ENCODE measurements around the gene ERAL1. TPM values are rescaled to one million over a fixed set of nuclear protein-coding genes. Genes with fewer than 3 reads are reported as not detected.
"Not testable (repeated sequence)": the region's sequence is repeated elsewhere in the genome, so short reads cannot be mapped to it uniquely, and the experiment has no call there.

Gene ERAL1
- total RNA-seq, 2 donors from 2014 or later: 55.9 to 105 TPM

DNA sequence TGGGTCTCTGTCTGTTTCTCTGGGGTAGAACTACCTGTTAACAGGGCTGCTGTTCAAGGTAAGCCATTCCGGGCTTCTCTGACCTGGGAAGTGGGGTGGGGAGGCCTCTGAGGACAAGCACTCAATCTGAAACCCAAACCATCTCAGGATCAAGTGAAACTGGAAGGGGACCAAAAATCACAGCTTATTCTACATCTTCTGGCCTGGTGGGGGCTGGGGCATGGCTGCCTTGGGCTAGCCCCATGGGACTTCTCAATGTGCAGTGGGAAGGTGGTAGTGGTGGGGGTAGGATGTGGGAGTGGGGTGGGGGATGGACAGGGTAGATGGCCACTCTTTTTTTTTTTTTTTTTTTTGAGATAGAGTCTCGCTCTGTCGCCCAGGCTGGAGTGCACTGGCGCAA, 37.2 kb downstream of the ERAL1 start:
- ATAC-seq: no peak
- Mint-ChIP-seq H3K27ac (peak overlapping the region; percentile 87 to 100), H3K36me3 (peaks cover 6% of the 10 kb centered on the region), H3K4me1 (ENCODE audit: low read depth in 2 of 2) (peaks cover 40 to 51% of the 10 kb centered on the region in 2 donors), H3K27me3 (no peaks in the 10 kb centered on the region), H3K4me3 (peak overlapping the region; percentile 70), H3K9me3 (no peaks in the 10 kb centered on the region)
- DNase-seq (ENCODE audit: low spot score): no peak

DNA sequence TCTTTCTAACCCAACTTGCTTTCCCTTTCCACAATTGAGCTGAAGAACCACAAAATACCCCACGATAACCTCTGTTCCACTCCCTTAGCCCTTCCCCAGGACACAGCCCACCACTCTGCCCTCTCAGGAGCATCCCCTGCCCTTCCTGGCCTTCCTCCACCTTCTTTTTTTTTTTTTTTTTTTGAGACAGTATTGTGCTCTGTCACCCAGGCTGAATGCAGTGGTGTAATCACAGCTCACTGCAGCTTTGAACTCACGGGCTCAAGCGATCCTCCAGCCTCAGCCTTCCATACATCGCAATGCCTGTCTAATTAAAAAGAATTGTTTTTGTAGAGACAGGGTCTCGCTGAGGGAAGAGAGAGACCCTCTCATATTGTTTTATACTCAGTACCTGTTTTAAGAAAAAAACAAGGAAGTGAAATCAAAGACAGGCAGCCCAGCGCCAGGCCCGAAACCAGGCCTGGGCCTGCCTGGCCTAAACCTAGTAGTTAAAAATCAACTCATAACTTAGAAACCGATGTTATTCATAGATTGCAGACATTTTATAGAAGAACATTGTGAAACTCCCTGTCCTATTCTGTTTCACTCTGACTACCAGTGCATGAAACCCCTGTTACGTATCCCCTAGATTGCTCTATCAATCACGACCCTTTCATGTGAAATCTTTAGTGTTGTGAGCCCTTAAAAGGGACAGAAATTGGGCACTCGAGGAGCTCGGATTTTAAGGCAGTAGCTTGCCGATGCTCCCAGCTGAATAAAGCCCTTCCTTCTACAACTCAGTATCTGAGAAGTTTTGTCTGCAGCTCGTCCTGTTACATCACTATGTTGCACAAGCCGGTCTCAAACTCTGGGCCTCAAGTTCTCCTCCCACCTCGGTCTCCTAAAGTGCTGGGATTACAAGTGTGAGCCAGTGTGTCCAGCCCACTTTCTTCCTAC, 38.7 kb downstream of the ERAL1 start:
- ATAC-seq: peak; percentile 29 to 32
- Mint-ChIP-seq H3K27ac (peak overlapping the region; percentile 100), H3K4me3 (peak overlapping the region; percentile 88), H3K4me1 (ENCODE audit: low read depth in 2 of 2) (peaks cover 47 to 51% of the 10 kb centered on the region in 2 donors)
- not testable (repeated sequence) for H3K9me3 Mint-ChIP-seq, H3K27me3 Mint-ChIP-seq, H3K36me3 Mint-ChIP-seq
- DNase-seq (ENCODE audit: low spot score): peak; percentile 49

DNA sequence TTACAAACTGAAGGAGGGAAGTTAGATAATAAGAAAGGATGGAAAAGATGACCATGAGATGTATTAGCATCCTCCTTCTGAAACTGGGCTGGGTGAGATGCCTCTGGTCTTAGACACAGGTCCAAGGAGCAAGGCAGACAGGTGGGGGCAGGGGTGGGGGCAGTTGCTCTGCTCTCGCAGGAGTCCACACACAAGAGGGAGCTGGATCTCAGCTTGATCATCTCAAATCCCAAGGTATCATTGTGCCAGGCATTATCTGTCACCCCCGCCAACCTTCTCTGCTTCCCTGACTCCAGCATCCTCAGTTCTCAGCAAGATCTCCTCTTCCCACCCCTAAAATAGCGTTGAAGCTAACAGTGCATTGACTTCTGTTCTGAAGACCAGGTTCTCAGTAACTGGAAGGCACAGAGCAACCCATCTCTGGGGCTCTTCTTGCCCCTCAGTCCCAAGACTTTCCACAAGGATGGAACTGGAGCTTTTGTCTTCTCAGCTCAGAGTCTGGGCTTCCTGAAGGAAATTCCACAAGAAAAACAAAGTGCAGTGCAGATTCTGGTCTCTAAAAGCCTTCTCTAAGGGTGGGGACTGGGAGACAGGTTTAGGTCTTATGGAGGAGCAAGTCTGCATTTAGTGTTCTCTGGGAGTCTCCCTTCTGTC, 41.1 kb downstream of the ERAL1 start:
- H3K36me3 Mint-ChIP-seq: peaks cover 6% of the 10 kb centered on the region
- no peaks in the 10 kb centered on the region for H3K9me3 Mint-ChIP-seq
- no peaks in the 10 kb centered on the region for H3K27me3 Mint-ChIP-seq
- ATAC-seq (no peak), DNase-seq (ENCODE audit: low spot score) (peak; percentile 54)
- H3K4me1 Mint-ChIP-seq (ENCODE audit: low read depth in 2 of 2): peaks cover 52 to 59% of the 10 kb centered on the region in 2 donors
- H3K27ac Mint-ChIP-seq: peak overlapping the region; percentile 93 to 97
- peak overlapping the region; percentile 93 for H3K4me3 Mint-ChIP-seq

DNA sequence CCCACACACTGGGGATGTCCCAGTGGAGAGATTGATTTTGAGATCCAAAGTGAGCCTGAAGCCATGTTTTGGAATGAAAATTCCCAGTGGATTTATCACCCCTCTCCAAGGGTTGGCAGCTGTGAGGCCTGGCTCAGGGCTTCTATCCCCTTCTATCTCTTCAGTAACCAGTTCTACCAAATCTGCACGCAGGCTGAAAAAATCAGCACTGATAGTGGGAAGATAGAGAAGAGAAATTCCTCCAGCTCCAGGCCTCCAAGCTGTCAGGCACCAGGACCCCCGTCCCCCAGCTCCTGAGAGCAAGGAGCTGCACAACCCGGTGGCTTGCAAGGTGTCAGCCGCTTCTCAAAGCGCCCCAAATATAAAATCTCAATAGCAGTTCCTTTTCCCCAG, 41.7 kb downstream of the ERAL1 start:
- DNase-seq (ENCODE audit: low spot score): no peak
- H3K9me3 Mint-ChIP-seq: no peaks in the 10 kb centered on the region
- peaks cover 48 to 56% of the 10 kb centered on the region in 2 donors for H3K4me1 Mint-ChIP-seq (ENCODE audit: low read depth in 2 of 2)
- H3K27me3 Mint-ChIP-seq: no peaks in the 10 kb centered on the region
- peaks cover 3% of the 10 kb centered on the region for H3K36me3 Mint-ChIP-seq
- ATAC-seq: no peak
- peak overlapping the region; percentile 93 to 97 for H3K27ac Mint-ChIP-seq
- H3K4me3 Mint-ChIP-seq: peak overlapping the region; percentile 93

DNA sequence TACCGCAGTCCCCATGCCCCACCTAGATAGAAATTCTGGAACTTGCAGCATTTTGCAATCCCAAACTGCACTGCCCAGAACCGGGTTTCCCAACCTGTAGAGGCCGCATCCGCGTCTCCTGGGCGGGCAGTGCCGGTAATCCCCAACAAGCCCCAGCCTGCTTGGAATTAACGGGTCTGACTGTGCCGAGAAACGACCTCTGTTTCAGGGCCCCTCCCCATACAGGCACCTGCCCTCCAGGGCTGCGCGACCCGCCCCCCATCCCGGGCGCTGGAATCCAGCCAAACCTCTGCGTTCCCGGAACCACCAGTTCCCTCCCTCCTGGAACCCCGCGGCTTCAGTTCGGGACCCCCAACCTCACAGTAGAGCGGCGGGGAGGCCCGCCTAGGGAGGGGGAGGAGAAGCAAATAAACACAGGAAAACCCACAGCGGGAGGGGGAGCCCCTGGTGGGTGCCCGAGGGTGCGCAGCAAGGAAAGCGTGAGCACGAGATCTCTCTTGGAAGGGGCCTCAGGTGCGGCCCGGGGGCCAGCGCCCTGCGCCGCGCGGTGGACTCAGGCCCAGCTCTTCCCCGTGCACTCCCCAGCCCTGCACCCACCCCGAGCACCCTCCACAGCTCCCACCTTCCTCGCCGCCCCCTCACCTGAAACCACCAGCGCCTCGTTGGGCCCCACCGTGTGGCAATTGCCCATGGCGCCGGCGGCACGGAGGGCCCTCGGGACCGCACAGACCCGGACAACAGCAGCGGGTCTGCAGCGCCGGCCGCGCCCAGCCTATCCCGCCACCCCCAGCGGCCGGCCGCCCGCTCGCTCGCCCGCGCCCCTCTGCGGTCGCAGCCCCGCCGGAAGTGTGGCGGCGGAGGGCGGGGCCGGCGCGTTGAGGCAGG, 42.3 kb downstream of the ERAL1 start, which contains the start of gene FLOT2:
FLOT2 (minus strand) TSS at position 850 of the 885 bp plus-strand sequence; CDS start at position 691, 159 bp downstream.
- no peaks in the 10 kb centered on the region for H3K9me3 Mint-ChIP-seq
- peak within 1 kb of the TSS; percentile 93 to 97 for H3K27ac Mint-ChIP-seq
- H3K4me3 Mint-ChIP-seq: peak within 1 kb of the TSS; percentile 93
- H3K36me3 Mint-ChIP-seq: no peaks in the 10 kb centered on the region
- ATAC-seq: peak; percentile 76 to 77
- H3K27me3 Mint-ChIP-seq: no peaks in the 10 kb centered on the region
- H3K4me1 Mint-ChIP-seq (ENCODE audit: low read depth in 2 of 2): peaks cover 50 to 57% of the 10 kb centered on the region in 2 donors
- peak; percentile 76 for DNase-seq (ENCODE audit: low spot score)

DNA sequence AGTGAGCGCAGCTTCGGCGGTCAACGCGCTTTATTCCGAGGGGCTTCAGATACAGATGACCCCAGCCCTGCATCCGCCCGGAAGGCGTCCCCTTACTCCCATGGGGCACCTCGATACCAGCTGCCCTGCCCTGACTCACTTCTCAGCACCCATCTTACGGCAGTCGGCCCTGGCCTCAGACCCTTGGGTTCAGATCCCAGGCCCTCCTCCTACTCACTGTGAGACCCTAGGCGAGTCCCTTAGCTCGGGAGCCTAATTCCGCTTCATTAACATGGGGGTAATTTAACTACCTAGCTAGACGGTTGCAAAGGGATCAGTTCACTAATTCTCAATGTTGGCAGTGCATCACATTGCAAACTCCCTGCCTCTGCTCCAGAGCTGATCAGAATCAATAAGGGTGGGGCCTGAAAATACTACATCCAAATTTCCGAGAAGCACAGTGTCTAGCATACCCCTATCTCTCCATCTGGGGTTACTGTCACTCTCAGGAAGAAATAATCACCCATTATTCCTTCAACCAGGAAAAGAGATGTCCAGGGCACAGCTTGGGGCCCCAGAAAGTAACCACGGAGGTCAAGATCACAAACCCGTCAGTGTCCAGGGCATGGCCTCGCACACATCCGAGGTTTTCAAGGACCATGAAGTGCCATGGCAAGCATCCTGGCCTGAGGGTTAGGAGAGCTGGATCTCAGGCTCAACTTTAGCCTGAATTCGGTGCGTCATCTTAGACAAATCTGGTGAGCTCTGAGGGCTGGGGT, 43.1 kb downstream of the ERAL1 start:
- H3K4me1 Mint-ChIP-seq (ENCODE audit: low read depth in 2 of 2): peaks cover 48 to 54% of the 10 kb centered on the region in 2 donors
- DNase-seq (ENCODE audit: low spot score): peak; percentile 23

DNA sequence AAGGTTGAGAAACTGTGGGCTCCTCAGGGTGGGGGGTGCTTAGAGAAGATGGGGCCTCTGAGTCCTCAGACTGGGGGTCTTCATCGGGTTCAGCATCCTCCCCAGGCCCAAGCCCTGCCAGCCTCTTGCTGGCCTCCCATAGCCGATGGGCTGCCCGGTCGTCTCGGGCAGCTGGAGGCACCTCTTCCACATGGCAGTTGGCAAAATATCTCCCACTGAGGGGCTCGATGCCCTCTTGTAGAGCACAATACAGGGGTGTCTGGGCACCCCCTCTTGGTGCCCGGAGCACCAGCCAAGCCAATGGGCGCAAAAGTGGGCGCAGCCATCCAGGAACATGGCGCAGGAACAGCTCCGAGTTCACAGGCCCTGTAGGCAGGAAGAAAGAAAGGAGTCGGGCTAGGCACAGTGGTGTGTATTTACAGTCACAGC, 43.7 kb downstream of the ERAL1 start:
- no peak for ATAC-seq
- DNase-seq (ENCODE audit: low spot score): peak; percentile 32
- Mint-ChIP-seq H3K4me3 (peak overlapping the region; percentile 93), H3K9me3 (no peaks in the 10 kb centered on the region), H3K27me3 (no peaks in the 10 kb centered on the region), H3K36me3 (no peaks in the 10 kb centered on the region), H3K27ac (peak overlapping the region; percentile 93 to 97), H3K4me1 (ENCODE audit: low read depth in 2 of 2) (peaks cover 47 to 53% of the 10 kb centered on the region in 2 donors)

More for the DNA sequence above, 43.1 kb downstream of the ERAL1 start:
- peak overlapping the region; percentile 93 for H3K4me3 Mint-ChIP-seq
- ATAC-seq: no peak
- no peaks in the 10 kb centered on the region for H3K9me3 Mint-ChIP-seq
- peak overlapping the region; percentile 93 to 97 for H3K27ac Mint-ChIP-seq
- H3K36me3 Mint-ChIP-seq: no peaks in the 10 kb centered on the region
- H3K27me3 Mint-ChIP-seq: no peaks in the 10 kb centered on the region

GRCh38 chr17:28899212-28899815, 44.5 kb downstream of the ERAL1 start:
- no peaks in the 10 kb centered on the region for H3K36me3 Mint-ChIP-seq
- H3K9me3 Mint-ChIP-seq: no peaks in the 10 kb centered on the region
- peak overlapping the region; percentile 54 for H3K4me3 Mint-ChIP-seq
- H3K4me1 Mint-ChIP-seq (ENCODE audit: low read depth in 2 of 2): peaks cover 46 to 50% of the 10 kb centered on the region in 2 donors
- H3K27ac Mint-ChIP-seq: peak overlapping the region; percentile 62 to 93
- no peak for ATAC-seq
- H3K27me3 Mint-ChIP-seq: no peaks in the 10 kb centered on the region
- peak; percentile 15 for DNase-seq (ENCODE audit: low spot score)

DNA sequence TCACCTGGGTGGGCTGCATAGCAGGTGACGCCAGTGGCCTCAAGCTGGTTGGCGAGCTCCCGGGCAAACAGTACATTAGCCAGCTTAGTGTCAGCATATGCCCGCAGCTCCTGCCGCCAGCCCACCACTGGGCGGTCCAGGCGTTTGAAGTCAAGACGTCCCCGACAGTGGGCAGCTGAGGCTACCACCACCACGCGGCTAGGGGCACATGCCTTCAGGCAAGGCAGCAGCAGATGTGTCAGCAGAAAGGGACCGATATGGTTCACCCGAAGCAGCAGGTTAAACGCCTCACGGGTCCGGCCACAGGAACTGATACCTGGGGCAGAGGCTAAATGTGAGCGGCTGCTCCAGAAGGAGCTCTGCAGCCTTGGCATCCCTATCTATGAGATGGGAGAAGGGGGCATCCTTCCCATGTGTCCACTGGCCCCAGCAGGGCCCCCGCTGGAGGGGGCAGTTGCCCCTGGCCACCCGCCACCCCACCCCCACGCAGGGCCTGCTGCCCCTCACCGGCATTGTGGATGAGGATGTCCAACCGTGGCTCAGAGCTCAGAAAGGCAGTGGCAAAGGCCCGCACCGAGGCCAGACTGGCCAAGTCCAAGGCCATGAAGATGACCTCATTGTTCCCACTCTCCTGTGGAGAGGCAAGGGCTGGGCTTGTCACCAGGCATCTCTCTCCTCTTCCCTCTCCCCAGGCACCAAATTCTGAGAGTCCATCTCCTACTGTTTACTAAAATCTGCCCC, 46.3 kb downstream of the ERAL1 start:
- Mint-ChIP-seq H3K4me1 (ENCODE audit: low read depth in 2 of 2) (peaks cover 40 to 45% of the 10 kb centered on the region in 2 donors), H3K9me3 (no peaks in the 10 kb centered on the region), H3K27ac (peak overlapping the region; percentile 65 to 76), H3K27me3 (no peaks in the 10 kb centered on the region), H3K36me3 (no peaks in the 10 kb centered on the region), H3K4me3 (peak overlapping the region; percentile 93)
- peak; percentile 54 for DNase-seq (ENCODE audit: low spot score)
- no peak for ATAC-seq

DNA sequence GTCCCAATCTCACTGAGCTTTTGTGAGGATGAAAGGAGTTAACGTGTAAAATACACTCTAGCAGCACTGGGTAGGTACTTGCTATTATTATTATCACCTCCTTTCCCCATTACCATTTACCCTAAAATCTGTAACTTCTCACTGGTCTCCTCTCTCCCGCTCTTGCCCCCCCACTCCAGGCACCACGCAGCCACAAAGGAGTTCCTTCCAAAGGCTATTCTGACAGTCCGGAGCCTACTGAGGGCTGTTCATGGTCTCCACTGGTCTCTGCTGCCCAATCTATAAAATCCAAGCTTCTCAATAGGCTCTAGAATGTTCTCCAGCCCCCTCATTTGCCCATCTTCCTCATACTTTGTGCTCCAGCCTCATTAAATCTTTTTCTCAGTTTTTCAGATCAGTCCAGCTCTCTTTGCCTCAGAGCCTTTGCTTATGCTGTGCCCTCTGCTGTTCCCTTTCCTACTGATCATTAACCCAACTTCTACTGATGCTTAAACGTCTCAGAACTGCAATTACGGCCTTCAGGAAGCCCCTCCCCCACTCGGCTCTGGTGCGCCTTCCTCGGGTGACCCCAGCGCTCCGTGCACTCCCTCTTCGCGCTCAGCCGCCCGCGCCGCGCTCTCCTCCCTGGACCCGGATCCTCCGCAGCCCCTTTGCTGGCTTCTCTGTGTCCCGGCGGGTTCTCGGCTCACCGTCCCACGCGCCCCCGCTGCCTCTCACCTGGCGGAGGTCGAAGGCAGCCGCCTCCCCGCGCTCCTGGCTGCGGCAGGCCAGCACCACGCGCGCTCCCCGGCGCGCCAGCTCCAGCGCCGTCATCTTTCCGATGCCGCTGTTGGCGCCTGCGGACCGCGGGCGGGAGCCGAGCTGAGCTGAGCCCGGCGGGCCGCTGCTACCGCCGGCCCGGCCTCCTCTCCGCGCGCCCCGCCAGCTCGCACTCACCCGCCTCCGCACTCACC, 47.3 kb downstream of the ERAL1 start:
- Mint-ChIP-seq H3K27me3 (no peaks in the 10 kb centered on the region), H3K9me3 (no peaks in the 10 kb centered on the region), H3K4me3 (peak overlapping the region; percentile 93), H3K36me3 (no peaks in the 10 kb centered on the region), H3K27ac (peak overlapping the region; percentile 65 to 76), H3K4me1 (ENCODE audit: low read depth in 2 of 2) (peaks cover 31 to 38% of the 10 kb centered on the region in 2 donors)
- peak; percentile 60 to 73 for ATAC-seq
- peak; percentile 71 for DNase-seq (ENCODE audit: low spot score)

All from natural killer cell treated with Interleukin-12 subunit alpha and Interleukin-12 subunit beta and Interleukin-15 and Interleukin-18, amount 100 ng/mL, for 72 hours (primary cell).